Mucosa of gallbladder (tissue), 1 donor: ENCODE data around the gene CAPN10. TPM values are rescaled to one million over a fixed set of nuclear protein-coding genes. Genes with fewer than 3 reads are reported as not detected.

Experiments
- DNase-seq: peaks from one replicate; pipeline ENCODE4 v3.0.0-alpha.2; 2020; ENCODE audit warnings: low spot score
- total RNA-seq: library from RNA; stranded (reverse); gene quantifications from one replicate; pipeline ENCODE4 v1.2.1, GENCODE V29; 2021
- donor health status: DM: no; HTN: no; CAD: no.

CAPN10 gene
- total RNA-seq, 1 donor from 2014 or later = 56.1 TPM

GRCh38 chr2:240622531-240623235 is 36.1 kb downstream of the CAPN10 start:
- DNase-seq = no peak

GRCh38 chr2:240623531-240624010 is 37.0 kb downstream of the CAPN10 start:
- no peak for DNase-seq

DNA sequence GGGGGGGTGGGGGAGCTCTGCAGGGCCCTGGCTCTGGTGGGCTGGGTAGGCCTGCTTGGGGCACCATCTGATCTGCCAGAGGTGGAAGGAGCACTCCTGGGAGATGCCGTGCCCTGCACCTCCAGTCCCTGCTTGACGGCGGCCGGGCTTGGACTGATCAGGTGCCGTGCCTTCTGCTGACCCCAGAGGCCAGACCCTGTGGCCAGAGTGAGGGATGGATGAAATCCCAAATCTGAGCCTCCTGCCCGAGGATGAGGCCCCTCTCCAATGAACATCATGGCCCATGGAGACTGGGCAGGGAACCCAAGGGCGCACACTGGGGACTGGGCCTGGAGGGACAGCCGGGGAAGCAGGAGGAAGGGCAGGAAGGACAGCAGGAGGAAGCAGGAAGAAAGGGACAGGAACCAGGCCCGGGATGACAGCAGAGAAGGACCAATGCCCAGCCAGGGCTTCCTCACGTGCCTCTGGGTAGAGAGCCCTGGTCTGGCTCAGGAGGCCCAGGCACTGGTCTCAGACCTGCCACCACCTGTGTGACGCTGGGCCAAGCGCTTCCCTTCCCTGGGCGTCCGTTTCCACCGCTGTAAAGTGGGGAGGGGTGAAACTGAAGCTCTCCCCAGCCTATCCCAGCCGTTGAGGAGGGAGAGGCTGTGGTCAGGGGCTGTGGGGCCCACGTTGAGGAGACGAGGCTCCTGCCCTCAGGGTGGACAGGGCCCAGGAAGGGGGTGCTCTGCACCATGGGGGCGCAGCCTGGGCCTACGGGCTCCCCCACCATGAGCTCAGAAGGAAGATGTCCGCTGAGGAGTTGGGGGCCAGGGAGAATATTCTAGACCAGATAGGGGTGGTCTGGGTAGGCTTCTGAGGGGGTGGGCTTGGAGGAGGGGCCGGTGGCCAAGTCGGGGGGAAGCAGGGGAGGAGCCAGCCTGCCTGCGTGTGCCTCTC is 37.7 kb downstream of the CAPN10 start:
- DNase-seq = no peak

DNA sequence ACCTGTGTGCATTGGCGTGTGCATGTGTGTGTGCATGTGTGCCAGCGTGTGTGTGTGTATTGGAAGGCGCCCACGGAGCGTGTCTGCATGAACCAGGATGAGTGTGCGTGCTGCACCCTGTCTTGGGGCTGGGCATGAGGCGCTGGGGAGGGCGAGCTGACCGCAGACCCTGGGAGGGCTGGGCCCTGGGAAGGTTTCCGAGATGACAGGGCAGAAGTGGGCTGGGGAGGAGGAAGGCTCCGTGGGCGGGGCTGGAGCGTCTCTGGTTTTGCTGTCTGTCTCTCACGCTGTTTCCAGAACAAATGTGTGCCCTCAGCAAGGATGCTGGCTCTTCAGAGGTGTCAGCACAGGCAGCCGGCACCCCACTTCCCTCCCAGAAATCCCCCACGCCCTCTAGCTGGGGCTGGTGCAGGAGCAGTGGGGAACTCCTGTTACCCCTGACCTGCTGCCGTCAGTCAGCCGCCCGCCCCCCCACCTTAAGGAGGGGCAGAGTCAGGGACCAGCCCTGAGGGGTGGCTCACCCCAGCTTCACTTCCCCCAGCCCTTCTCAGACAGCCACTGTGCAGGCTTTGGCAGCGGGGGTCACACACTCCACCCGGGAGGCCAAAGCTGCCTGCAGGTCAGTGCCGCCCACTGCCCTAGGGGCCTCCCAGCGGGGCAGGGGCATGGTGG is 38.6 kb downstream of the CAPN10 start, which contains the start of gene GPR35:
TSS of gene GPR35 (plus strand) at position 531 of the 672 bp plus-strand sequence. CDS start 4,473 bp downstream, outside the sequence.
- DNase-seq = peak; percentile 34

DNA sequence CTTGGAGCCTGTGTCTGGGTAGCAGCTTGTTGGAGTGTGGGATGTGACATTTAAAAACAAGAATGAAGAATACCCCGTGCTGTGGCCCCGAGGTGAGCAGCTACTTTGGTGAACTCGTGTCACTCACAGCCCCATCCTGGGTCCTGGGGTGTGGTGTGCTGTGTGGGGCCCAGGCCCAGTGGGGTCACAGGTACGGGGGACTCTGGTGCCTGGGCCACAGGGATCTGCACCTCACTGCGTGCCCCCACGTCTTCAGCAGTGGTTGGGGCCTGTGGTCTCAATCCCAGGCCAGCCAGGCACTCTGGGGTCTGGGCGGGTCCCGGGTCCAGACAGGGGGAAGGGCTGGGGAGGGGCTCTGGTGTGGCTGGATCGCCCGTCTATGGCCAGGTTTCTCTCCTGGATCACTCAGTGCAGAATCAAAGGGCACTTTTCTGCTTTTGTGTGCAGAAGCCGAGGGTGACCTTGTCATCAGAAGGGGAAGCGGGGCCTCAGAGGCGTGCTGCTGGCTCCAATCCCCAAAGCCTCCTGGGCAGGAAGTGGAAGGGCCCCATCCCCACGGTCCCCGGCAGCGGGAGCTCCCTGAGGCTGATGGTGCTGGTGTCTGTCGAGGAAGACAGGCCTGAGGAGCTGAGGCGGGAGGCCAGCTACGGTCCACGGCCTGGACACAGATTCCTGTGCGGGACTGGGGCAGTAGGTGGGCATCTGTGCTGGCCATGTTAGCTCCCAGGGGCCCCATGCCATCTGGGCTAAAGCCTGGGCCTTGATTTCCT is 40.2 kb downstream of the CAPN10 start:
- DNase-seq = no peak

DNA sequence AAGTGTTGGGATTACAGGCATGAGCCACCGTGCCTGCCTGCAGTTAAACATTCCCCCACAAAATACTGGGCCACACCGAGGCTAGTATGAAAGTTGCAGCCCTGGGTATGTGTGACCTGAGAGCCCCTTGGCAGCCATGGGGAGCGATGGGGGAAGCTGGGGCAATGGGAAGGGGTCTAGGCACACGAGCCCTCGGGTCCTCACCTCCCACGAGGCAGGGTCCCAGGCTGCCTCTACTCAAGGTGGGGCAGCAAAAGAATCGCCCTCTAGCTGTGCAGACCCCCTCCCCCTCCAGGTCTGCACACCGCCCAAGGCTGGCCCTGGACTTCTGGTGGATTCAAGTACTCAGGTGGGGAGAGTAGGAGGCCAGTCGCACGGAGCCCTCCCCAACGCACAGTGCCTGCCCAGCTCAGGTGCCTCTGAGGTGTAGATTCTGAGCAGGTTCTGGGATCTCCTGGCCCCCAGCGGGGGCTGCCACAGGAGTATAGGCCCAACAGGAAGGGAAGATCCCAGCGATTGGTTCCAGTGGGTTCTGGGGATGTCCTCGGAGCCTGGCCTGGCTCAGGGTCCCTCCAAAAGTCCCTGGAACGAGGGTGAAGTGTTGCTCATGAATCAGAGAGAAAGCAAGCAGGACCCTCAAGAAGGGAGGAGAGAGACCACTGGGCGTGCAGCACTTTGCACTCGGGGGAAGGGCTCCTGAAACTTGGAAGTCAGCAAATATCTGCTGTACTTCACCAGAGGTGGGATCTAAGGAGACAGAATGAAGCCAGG is 41.4 kb downstream of the CAPN10 start:
- no peak for DNase-seq

DNA sequence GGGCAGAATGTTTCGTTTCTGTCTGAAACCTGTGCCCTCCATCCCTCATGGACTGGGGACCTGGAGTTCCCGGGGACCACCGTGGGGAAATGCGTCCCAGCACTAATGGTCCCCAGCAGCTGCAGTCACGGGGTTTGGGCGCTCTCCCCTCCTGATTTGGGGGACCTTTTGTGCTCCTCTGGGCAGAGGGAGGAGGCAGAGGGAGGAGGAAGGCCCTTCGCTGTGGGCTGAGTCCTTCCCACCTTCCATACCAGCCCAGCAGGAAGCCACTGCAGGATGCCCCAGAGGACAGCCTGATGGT is 41.9 kb downstream of the CAPN10 start:
- DNase-seq = no peak

DNA sequence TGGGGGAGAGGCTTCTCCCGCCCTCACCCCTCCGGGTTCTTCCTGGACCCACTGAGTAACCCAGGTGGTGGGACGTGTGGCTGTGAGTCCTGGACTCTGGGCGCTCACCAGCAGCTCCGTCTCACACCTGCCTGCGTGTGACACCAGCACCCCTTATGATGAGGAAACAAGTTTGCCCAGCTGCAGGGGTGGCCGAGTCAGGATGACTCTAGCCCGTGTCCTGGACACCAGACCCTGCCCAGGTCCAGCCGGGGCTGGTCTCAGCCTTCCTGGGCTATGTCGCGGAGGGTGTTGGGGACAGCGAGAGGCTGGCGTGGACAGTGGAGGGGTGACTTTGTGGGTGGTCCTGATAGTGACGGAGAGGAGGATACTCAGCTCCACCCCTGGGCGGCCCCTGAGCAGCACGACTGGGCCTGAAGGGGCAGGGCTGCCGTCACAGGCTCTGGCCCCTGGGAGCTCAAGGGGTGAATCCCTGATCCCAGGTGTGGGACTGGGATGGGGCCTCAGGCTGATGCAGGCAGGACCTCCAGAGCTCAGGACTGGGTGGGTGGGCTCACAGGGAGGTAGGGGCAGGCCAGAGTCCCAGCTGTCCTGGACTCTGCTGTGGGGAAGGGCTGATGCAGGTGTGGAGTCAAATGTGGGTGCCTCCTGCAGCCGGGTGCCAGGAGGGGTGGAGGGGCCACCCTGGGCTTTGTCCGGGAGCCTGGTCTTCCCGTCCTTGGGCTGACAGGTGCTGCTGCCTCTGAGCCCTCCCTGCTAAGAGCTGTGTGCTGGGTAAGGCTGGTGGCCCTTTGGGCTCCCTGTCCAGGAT is 42.5 kb downstream of the CAPN10 start:
- DNase-seq = no peak

DNA sequence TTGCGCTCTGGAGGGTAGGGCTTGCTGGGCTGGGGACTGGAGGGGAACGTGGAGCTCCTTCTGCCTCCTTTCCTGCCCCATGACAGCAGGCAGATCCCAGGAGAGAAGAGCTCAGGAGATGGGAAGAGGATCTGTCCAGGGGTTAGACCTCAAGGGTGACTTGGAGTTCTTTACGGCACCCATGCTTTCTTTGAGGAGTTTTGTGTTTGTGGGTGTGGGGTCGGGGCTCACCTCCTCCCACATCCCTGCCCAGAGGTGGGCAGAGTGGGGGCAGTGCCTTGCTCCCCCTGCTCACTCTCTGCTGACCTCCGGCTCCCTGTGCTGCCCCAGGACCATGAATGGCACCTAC is 43.1 kb downstream of the CAPN10 start:
- DNase-seq = no peak

DNA sequence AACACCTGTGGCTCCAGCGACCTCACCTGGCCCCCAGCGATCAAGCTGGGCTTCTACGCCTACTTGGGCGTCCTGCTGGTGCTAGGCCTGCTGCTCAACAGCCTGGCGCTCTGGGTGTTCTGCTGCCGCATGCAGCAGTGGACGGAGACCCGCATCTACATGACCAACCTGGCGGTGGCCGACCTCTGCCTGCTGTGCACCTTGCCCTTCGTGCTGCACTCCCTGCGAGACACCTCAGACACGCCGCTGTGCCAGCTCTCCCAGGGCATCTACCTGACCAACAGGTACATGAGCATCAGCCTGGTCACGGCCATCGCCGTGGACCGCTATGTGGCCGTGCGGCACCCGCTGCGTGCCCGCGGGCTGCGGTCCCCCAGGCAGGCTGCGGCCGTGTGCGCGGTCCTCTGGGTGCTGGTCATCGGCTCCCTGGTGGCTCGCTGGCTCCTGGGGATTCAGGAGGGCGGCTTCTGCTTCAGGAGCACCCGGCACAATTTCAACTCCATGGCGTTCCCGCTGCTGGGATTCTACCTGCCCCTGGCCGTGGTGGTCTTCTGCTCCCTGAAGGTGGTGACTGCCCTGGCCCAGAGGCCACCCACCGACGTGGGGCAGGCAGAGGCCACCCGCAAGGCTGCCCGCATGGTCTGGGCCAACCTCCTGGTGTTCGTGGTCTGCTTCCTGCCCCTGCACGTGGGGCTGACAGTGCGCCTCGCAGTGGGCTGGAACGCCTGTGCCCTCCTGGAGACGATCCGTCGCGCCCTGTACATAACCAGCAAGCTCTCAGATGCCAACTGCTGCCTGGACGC is 43.6 kb downstream of the CAPN10 start:
- DNase-seq = no peak

GRCh38 chr2:240630771-240631547 is 44.4 kb downstream of the CAPN10 start:
- DNase-seq = no peak

GRCh38 chr2:240631548-240632305 is 45.2 kb downstream of the CAPN10 start:
- DNase-seq = no peak

GRCh38 chr2:240632306-240632721 is 45.8 kb downstream of the CAPN10 start:
- no peak for DNase-seq

- no peak for DNase-seq
These were observed 48.8 kb downstream of the CAPN10 start for GRCh38 chr2:240635121-240635997.

DNA sequence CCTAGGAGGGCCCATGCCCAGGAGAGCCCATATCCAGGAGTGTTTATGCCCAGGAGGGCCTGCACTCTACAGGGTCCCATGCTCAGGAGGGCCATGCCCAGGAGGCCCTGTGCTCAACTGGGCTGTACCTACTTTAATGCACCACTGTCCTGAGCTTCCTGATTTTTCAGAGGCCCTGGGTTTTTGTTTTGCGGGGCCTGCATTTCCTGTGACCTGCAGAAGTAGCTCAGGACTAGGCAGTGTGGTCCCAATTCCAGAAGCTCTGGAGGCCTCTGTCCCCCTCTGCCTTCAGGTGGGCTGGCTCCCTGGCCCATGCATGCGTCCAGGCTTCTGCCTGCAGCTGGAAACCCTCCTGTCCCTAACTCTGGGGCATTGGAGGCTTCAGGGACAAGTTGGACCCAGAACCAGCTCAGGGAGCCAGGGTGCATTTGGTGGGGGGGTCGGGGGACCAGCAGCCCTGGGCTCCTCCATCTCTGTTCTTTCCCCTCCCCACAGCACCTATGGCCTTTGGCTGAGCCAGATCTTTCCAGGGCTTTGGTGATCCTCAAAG is 49.5 kb downstream of the CAPN10 start:
- no peak for DNase-seq

DNA sequence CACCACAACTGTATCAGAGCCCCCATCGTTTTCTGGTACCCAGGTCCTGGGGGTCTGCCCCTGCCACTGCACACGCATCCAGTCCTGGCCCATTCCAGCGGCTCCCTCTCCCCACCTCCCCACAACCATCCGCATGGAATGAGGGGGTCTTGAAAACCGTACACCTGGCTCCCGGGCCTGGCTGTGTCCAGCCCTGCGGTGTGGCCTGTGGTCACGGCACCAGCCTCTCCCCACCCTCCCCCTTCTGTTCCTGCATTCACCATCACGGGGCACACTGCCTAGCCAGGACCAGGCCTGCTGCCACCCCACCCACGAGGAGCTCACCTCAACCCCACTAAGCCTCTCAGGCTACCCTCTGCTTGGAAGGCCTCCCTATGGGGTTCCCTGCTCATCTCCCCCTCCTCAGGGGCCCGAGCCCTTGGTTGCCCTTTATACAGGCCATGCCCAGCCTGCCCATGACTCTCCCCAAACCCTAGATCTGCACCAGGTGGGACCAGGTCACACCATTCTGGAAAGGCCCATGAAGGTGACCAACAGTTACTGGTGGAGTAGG is 50.1 kb downstream of the CAPN10 start:
- no peak for DNase-seq
